HEK293 (cell line): ENCODE data around the gene PKNOX2.

Experiments
- CTCF ChIA-PET: fragments of 350-600 bp; formaldehyde crosslinking; extraction: SDS; loops from one replicate; lab custom pipeline; 2021; ENCODE audit warnings: antibody characterized with exemption; lab: Yijun Ruan, JAX
- POLR2A ChIA-PET: fragments of 300-600 bp; formaldehyde crosslinking; extraction: SDS; loops from one replicate; lab custom pipeline; 2020; ENCODE audit warnings: antibody characterized with exemption, inconsistent platforms; lab: Yijun Ruan, JAX
- H3K27ac ChIP-seq: fragments of 200-500 bp; sonication (Bioruptor generic); 2 replicates; pipeline ENCODE4 v1.5.1; 2014; ENCODE audit warnings: low read depth, low read length, control low read depth, inconsistent platforms; ENCODE audit errors: extremely low read depth
- H3K36me3 ChIP-seq, 2 experiments: fragments of 200-500 bp in 1 of 2; sonication (Bioruptor generic) in 1 of 2; 1 replicate in 1 of 2; 2 replicates in 1 of 2; pipeline ENCODE4 v1.5.1; 2014 to 2017; ENCODE audit warnings: inconsistent platforms in 2 of 2, low read length in 2 of 2; ENCODE audit not compliant: control insufficient read depth in 2 of 2, insufficient read depth in 1 of 2
- H3K4me1 ChIP-seq: fragments of 200-500 bp; sonication (Bioruptor generic); 2 replicates; pipeline ENCODE4 v1.5.1; 2014; ENCODE audit warnings: mild to moderate bottlenecking, low read length, inconsistent platforms; ENCODE audit not compliant: control insufficient read depth, insufficient read depth
- H3K4me3 ChIP-seq: 2 replicates; pipeline ENCODE4 v1.5.1; 2011; ENCODE audit warnings: low read depth, mild to moderate bottlenecking, control low read depth, low read length, moderate library complexity
- H3K9me3 ChIP-seq: fragments of 200-500 bp; sonication (Bioruptor generic); 2 replicates; pipeline ENCODE4 v1.5.1; 2014; ENCODE audit warnings: low read depth, low read length, inconsistent platforms; ENCODE audit not compliant: control insufficient read depth, insufficient read depth
- YY2 ChIP-seq: fragments of 450-650 bp; formaldehyde crosslinking; IDR thresholded peaks from 2 replicates; pipeline ENCODE4 v1.5.1; 2016; ENCODE audit warnings: missing biosample characterization, missing genetic modification characterization
- ZBTB6 ChIP-seq: fragments of 450-650 bp; formaldehyde crosslinking; IDR thresholded peaks from 2 replicates; pipeline ENCODE4 v1.5.1; 2017; ENCODE audit warnings: missing biosample characterization, missing genetic modification characterization
- ZFP69B ChIP-seq: fragments of 450-650 bp; formaldehyde crosslinking; IDR thresholded peaks from 2 replicates; pipeline ENCODE4 v1.5.1; 2016; ENCODE audit warnings: missing biosample characterization, missing genetic modification characterization
- ZNF121 ChIP-seq: fragments of 450-650 bp; formaldehyde crosslinking; IDR thresholded peaks from 2 replicates; pipeline ENCODE4 v1.5.1; 2016; ENCODE audit warnings: missing biosample characterization, missing genetic modification characterization
- ZNF140 ChIP-seq: fragments of 450-650 bp; formaldehyde crosslinking; IDR thresholded peaks from 2 replicates; pipeline ENCODE4 v1.5.1; 2016; ENCODE audit warnings: missing biosample characterization, missing genetic modification characterization
- ZNF24 ChIP-seq: fragments of 450-650 bp; formaldehyde crosslinking; IDR thresholded peaks from 2 replicates; pipeline ENCODE4 v1.5.1; 2016; ENCODE audit warnings: missing biosample characterization, missing genetic modification characterization
- ZNF266 ChIP-seq: fragments of 450-650 bp; formaldehyde crosslinking; IDR thresholded peaks from 2 replicates; pipeline ENCODE4 v1.5.1; 2016; ENCODE audit warnings: missing biosample characterization, missing genetic modification characterization, low read depth
- ZNF426 ChIP-seq: fragments of 450-650 bp; formaldehyde crosslinking; IDR thresholded peaks from 2 replicates; pipeline ENCODE4 v1.5.1; 2017; ENCODE audit warnings: missing biosample characterization, missing genetic modification characterization, mild to moderate bottlenecking, inconsistent platforms, moderate library complexity
- ZNF530 ChIP-seq: fragments of 450-650 bp; formaldehyde crosslinking; IDR thresholded peaks from 2 replicates; pipeline ENCODE4 v1.5.1; 2016; ENCODE audit warnings: low read depth, missing biosample characterization, missing genetic modification characterization
- ZNF660 ChIP-seq: fragments of 450-650 bp; IDR thresholded peaks from 2 replicates; pipeline ENCODE4 v1.5.1; 2018; ENCODE audit warnings: missing biosample characterization, mild to moderate bottlenecking, missing genetic modification characterization
- ZNF747 ChIP-seq: fragments of 450-650 bp; formaldehyde crosslinking; IDR thresholded peaks from 2 replicates; pipeline ENCODE4 v1.5.1; 2016; ENCODE audit warnings: missing biosample characterization, missing genetic modification characterization
- ZNF776 ChIP-seq: fragments of 450-650 bp; formaldehyde crosslinking; IDR thresholded peaks from 2 replicates; pipeline ENCODE4 v1.5.0; 2017; ENCODE audit warnings: missing biosample characterization, missing genetic modification characterization, borderline replicate concordance
- ZNF830 ChIP-seq: fragments of 450-650 bp; IDR thresholded peaks from 2 replicates; pipeline ENCODE4 v1.5.0; 2018; ENCODE audit warnings: missing biosample characterization, missing genetic modification characterization, low read depth, mild to moderate bottlenecking, moderate library complexity
- ZSCAN16 ChIP-seq: fragments of 450-650 bp; formaldehyde crosslinking; IDR thresholded peaks from 2 replicates; pipeline ENCODE4 v1.5.1; 2016; ENCODE audit warnings: missing biosample characterization, missing genetic modification characterization
- TF ChIP-seq, protein P1 (sequence below): fragments of 450-650 bp; formaldehyde crosslinking; conservative IDR thresholded peaks from 2 replicates; pipeline ENCODE4 v1.5.1; 2016; ENCODE audit warnings: low read depth, missing biosample characterization, missing genetic modification characterization
- TF ChIP-seq, protein P2 (sequence below): fragments of 450-650 bp; formaldehyde crosslinking; IDR thresholded peaks from 2 replicates; pipeline ENCODE4 v1.5.1; 2017; ENCODE audit warnings: missing biosample characterization, missing genetic modification characterization

Gene PKNOX2

DNA sequence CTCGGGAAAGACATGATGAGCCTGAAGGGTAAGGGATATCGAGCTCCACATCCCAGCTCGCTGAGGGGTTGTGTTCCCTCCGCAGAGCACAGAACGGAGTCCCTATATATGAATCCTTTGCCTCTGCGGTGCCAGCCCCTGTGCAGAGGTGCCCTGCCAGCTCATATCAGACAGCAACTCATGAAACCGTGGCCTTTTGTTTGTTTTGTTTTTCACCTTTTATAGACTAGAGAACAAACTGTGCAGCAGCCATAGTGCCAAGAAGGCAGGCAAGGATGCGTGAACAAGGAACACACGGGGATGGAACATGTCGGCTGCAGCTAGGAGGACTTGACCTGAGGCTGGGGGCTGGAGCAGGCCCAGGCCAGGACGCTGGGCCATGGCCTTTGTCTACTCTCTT is 109.8 kb downstream of the PKNOX2 start:
- CTCF ChIA-PET, result no interaction called here
- Histone ChIP-seq H3K4me1 (peaks cover 8% of the 10 kb centered on the region), H3K9me3 (no peaks in the 10 kb centered on the region), H3K27ac (no peak overlapping the region), H3K36me3 (no peaks in the 10 kb centered on the region), H3K4me3 (no peak overlapping the region)
- POLR2A ChIA-PET, result no interaction called here
- TF ChIP-seq YY2 (tag by site-specific recombination), result no peak
- TF ChIP-seq ZNF776 (tag by site-specific recombination), result no peak
- TF ChIP-seq ZNF426 (tag by site-specific recombination), result no peak
- no peak for TF ChIP-seq ZNF140 (tag by site-specific recombination)
- TF ChIP-seq, protein P1, sequence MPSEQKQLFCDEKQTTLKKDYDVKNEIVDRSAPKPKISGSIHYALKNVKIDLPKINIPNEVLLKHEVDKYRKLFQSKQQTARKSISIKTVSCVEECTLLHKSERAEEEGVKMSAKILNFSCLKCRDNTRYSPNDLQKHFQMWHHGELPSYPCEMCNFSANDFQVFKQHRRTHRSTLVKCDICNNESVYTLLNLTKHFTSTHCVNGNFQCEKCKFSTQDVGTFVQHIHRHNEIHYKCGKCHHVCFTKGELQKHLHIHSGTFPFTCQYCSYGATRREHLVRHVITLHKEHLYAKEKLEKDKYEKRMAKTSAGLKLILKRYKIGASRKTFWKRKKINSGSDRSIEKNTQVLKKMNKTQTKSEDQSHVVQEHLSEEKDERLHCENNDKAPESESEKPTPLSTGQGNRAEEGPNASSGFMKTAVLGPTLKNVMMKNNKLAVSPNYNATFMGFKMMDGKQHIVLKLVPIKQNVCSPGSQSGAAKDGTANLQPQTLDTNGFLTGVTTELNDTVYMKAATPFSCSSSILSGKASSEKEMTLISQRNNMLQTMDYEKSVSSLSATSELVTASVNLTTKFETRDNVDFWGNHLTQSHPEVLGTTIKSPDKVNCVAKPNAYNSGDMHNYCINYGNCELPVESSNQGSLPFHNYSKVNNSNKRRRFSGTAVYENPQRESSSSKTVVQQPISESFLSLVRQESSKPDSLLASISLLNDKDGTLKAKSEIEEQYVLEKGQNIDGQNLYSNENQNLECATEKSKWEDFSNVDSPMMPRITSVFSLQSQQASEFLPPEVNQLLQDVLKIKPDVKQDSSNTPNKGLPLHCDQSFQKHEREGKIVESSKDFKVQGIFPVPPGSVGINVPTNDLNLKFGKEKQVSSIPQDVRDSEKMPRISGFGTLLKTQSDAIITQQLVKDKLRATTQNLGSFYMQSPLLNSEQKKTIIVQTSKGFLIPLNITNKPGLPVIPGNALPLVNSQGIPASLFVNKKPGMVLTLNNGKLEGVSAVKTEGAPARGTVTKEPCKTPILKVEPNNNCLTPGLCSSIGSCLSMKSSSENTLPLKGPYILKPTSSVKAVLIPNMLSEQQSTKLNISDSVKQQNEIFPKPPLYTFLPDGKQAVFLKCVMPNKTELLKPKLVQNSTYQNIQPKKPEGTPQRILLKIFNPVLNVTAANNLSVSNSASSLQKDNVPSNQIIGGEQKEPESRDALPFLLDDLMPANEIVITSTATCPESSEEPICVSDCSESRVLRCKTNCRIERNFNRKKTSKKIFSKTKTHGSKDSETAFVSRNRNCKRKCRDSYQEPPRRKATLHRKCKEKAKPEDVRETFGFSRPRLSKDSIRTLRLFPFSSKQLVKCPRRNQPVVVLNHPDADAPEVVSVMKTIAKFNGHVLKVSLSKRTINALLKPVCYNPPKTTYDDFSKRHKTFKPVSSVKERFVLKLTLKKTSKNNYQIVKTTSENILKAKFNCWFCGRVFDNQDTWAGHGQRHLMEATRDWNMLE (tag by site-specific recombination), result no peak
- no peak for TF ChIP-seq ZNF266 (tag by site-specific recombination)
- TF ChIP-seq ZNF24 (tag by site-specific recombination), result no peak
- TF ChIP-seq ZFP69B (tag by site-specific recombination), result no peak
- TF ChIP-seq ZNF660 (tag by site-specific recombination), result no peak
- no peak for TF ChIP-seq ZNF747 (tag by site-specific recombination)
- TF ChIP-seq ZNF121 (tag by site-specific recombination), result no peak
- TF ChIP-seq ZNF530, result no peak
- TF ChIP-seq, protein P2, sequence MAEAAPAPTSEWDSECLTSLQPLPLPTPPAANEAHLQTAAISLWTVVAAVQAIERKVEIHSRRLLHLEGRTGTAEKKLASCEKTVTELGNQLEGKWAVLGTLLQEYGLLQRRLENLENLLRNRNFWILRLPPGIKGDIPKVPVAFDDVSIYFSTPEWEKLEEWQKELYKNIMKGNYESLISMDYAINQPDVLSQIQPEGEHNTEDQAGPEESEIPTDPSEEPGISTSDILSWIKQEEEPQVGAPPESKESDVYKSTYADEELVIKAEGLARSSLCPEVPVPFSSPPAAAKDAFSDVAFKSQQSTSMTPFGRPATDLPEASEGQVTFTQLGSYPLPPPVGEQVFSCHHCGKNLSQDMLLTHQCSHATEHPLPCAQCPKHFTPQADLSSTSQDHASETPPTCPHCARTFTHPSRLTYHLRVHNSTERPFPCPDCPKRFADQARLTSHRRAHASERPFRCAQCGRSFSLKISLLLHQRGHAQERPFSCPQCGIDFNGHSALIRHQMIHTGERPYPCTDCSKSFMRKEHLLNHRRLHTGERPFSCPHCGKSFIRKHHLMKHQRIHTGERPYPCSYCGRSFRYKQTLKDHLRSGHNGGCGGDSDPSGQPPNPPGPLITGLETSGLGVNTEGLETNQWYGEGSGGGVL (tag by site-specific recombination), result no peak

DNA sequence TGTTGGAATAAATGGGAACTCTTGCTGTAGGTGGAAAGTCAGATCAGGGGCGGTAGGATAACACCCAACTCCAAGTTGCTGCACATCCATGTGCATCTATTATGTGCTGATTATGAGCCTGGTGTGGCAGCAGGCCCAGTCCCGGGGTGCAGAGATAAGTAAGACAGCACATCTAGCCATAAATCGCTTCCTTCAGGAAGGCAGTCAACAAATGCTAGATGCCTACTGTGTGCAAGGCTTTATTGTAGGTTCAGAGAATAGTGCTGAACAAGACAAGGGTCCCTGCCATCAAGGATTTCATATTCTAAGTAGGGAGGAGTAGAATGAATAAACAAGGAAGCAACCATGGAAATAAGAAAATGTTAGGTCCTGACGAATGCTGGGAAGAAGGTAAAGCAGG is 110.2 kb downstream of the PKNOX2 start:
- H3K36me3 ChIP-seq, result no peaks in the 10 kb centered on the region
- POLR2A ChIA-PET, result no interaction called here
- CTCF ChIA-PET, result no interaction called here
- H3K27ac ChIP-seq, result no peak overlapping the region
- no peak overlapping the region for H3K4me3 ChIP-seq
- H3K4me1 ChIP-seq, result peaks cover 8% of the 10 kb centered on the region
- H3K9me3 ChIP-seq, result no peaks in the 10 kb centered on the region
- TF ChIP-seq ZNF830 (tag by site-specific recombination) (no peak), ZBTB6 (tag by site-specific recombination) (no peak), ZSCAN16 (tag by site-specific recombination) (no peak)
